Naive B cell (primary cell): ENCODE data around the gene EBLN2. TPM values are rescaled to one million over a fixed set of nuclear protein-coding genes. Genes with fewer than 3 reads are reported as not detected.
A peak's percentile ranks its signal among the peaks of the same experiment; 100 is the strongest.
"Not testable (repeated sequence)": the region's sequence is repeated elsewhere in the genome, so short reads cannot be mapped to it uniquely, and the experiment has no call there.

Experiments
- ATAC-seq, 2 donors: fragments of 150-1000 bp; cut with Tn5 transposase; 2 replicates each; pipeline ENCODE4 v1.10.0; 2021; ENCODE audit warnings: low read depth in 2 of 2, mild to moderate bottlenecking in 2 of 2, moderate library complexity in 2 of 2
- DNase-seq: peaks from one replicate; pipeline ENCODE4 v3.0.0; 2022
- H3K27ac Mint-ChIP-seq, 6 donors: one replicate each; pipeline ENCODE4 v1.8.0; 2020 to 2022; ENCODE audit warnings: mild to moderate bottlenecking in 6 of 6, mixed read lengths in 6 of 6, moderate library complexity in 5 of 6, inconsistent platforms in 2 of 6
- H3K27me3 Mint-ChIP-seq, 3 donors: one replicate each; pipeline ENCODE4 v1.8.0; 2021 to 2022; ENCODE audit warnings: mixed read lengths in 3 of 3, mild to moderate bottlenecking in 1 of 3
- H3K36me3 Mint-ChIP-seq, 2 donors: one replicate each; pipeline ENCODE4 v1.8.0; 2020 to 2022; ENCODE audit warnings: mixed read lengths in 2 of 2, inconsistent platforms in 1 of 2, mild to moderate bottlenecking in 1 of 2
- H3K4me1 Mint-ChIP-seq, 3 donors: one replicate each; pipeline ENCODE4 v1.8.0; 2020 to 2022; ENCODE audit warnings: mixed read lengths in 3 of 3, inconsistent platforms in 1 of 3, mild to moderate bottlenecking in 1 of 3, moderate library complexity in 1 of 3
- H3K4me3 Mint-ChIP-seq, 8 donors: one replicate each; pipeline ENCODE4 v1.8.0; 2020 to 2022; ENCODE audit warnings: mild to moderate bottlenecking in 8 of 8, mixed read lengths in 8 of 8, moderate library complexity in 8 of 8, inconsistent platforms in 2 of 8
- H3K9me3 Mint-ChIP-seq, 7 donors: one replicate each; pipeline ENCODE4 v1.8.0; 2020 to 2022; ENCODE audit warnings: mixed read lengths in 7 of 7, mild to moderate bottlenecking in 5 of 7, inconsistent platforms in 2 of 7, moderate library complexity in 1 of 7
- polyA plus RNA-seq, 6 donors: library from polyadenylated mRNA; unstranded; fragments of 300-500 nt; fragmentation: Illumina TruSeq; gene quantifications; one replicate each; pipeline ENCODE4 v1.2.3, GENCODE V29; 2021; ENCODE audit warnings: low read depth in 6 of 6

The EBLN2 gene
- polyA plus RNA-seq, 6 donors from 2014 or later, result 0.67 to 2.6 (median 1.1) TPM

- no peaks in the 10 kb centered on the region for H3K36me3 Mint-ChIP-seq
- no peaks in the 10 kb centered on the region for H3K9me3 Mint-ChIP-seq
- H3K4me1 Mint-ChIP-seq, result peaks cover 37 to 58% (median 52%) of the 10 kb centered on the region in 3 donors
- no peak overlapping the region for H3K4me3 Mint-ChIP-seq
- ATAC-seq (no peak), DNase-seq (no peak)
- no peaks in the 10 kb centered on the region for H3K27me3 Mint-ChIP-seq
- H3K27ac Mint-ChIP-seq, result peak overlapping the region in 3 of 6 donors; percentile 7 to 54 (median 43)
Observed at GRCh38 chr3:73041537-73041936, 19.9 kb upstream of the EBLN2 start.

GRCh38 chr3:73043414-73043813 lies 18.0 kb upstream of the EBLN2 start:
- Mint-ChIP-seq H3K27me3 (no peaks in the 10 kb centered on the region), H3K4me3 (no peak overlapping the region), H3K27ac (no peak overlapping the region), H3K4me1 (peaks cover 27 to 42% (median 37%) of the 10 kb centered on the region in 3 donors), H3K9me3 (no peaks in the 10 kb centered on the region), H3K36me3 (no peaks in the 10 kb centered on the region)
- ATAC-seq, result no peak
- DNase-seq, result no peak

- H3K27ac Mint-ChIP-seq, result peak overlapping the region in 1 of 6 donors; percentile 71
- DNase-seq (no peak), ATAC-seq (no peak)
- H3K4me1 Mint-ChIP-seq, result peaks cover 27 to 33% (median 29%) of the 10 kb centered on the region in 3 donors
- no peaks in the 10 kb centered on the region for H3K36me3 Mint-ChIP-seq
- no peaks in the 10 kb centered on the region for H3K27me3 Mint-ChIP-seq
- no peak overlapping the region for H3K4me3 Mint-ChIP-seq
- H3K9me3 Mint-ChIP-seq, result no peaks in the 10 kb centered on the region
Observed at GRCh38 chr3:73045391-73045790, 16.1 kb upstream of the EBLN2 start.

GRCh38 chr3:73046195-73046594 lies 15.3 kb upstream of the EBLN2 start:
- H3K27me3 Mint-ChIP-seq, result no peaks in the 10 kb centered on the region
- peaks cover 21 to 33% (median 24%) of the 10 kb centered on the region in 3 donors for H3K4me1 Mint-ChIP-seq
- H3K9me3 Mint-ChIP-seq, result no peaks in the 10 kb centered on the region
- no peaks in the 10 kb centered on the region for H3K36me3 Mint-ChIP-seq
- peak overlapping the region in 2 of 6 donors; percentile 13 to 76 for H3K27ac Mint-ChIP-seq
- ATAC-seq, result no peak
- DNase-seq, result no peak
- H3K4me3 Mint-ChIP-seq, result no peak overlapping the region

GRCh38 chr3:73049319-73049718 lies 12.1 kb upstream of the EBLN2 start:
- Mint-ChIP-seq H3K9me3 (no peaks in the 10 kb centered on the region), H3K4me1 (peaks cover 4 to 15% (median 13%) of the 10 kb centered on the region in 3 donors), H3K36me3 (no peaks in the 10 kb centered on the region), H3K27ac (peak overlapping the region in 1 of 6 donors; percentile 47), H3K27me3 (no peaks in the 10 kb centered on the region), H3K4me3 (no peak overlapping the region)
- DNase-seq, result no peak
- ATAC-seq, result no peak

- H3K4me1 Mint-ChIP-seq, result peaks cover 6 to 11% (median 8%) of the 10 kb centered on the region in 3 donors
- H3K27me3 Mint-ChIP-seq, result no peaks in the 10 kb centered on the region
- DNase-seq (no peak), ATAC-seq (no peak)
- no peaks in the 10 kb centered on the region for H3K36me3 Mint-ChIP-seq
- H3K4me3 Mint-ChIP-seq, result no peak overlapping the region
- H3K27ac Mint-ChIP-seq, result peak overlapping the region in 1 of 6 donors; percentile 54
- no peaks in the 10 kb centered on the region for H3K9me3 Mint-ChIP-seq
Observed at GRCh38 chr3:73052857-73053256, 8.6 kb upstream of the EBLN2 start.

GRCh38 chr3:73055583-73055982 lies 5.9 kb upstream of the EBLN2 start:
- Mint-ChIP-seq H3K9me3 (no peaks in the 10 kb centered on the region), H3K36me3 (no peaks in the 10 kb centered on the region), H3K27me3 (no peaks in the 10 kb centered on the region), H3K27ac (peak overlapping the region in 1 of 6 donors; percentile 56), H3K4me1 (peaks cover 6 to 11% (median 8%) of the 10 kb centered on the region in 3 donors), H3K4me3 (no peak overlapping the region)
- DNase-seq (no peak), ATAC-seq (no peak)

GRCh38 chr3:73056014-73056844 lies 5.2 kb upstream of the EBLN2 start:
- Mint-ChIP-seq H3K36me3 (no peaks in the 10 kb centered on the region), H3K4me3 (no peak overlapping the region), H3K4me1 (peaks cover 6 to 11% (median 8%) of the 10 kb centered on the region in 3 donors), H3K27ac (no peak overlapping the region), H3K27me3 (no peaks in the 10 kb centered on the region), H3K9me3 (no peaks in the 10 kb centered on the region)
- DNase-seq, result peak; percentile 17
- ATAC-seq, result no peak

GRCh38 chr3:73056845-73057150 lies 4.7 kb upstream of the EBLN2 start:
- H3K4me1 Mint-ChIP-seq, result peaks cover 6 to 11% (median 7%) of the 10 kb centered on the region in 3 donors
- peaks cover 0 to 2% of the 10 kb centered on the region in 2 donors for H3K36me3 Mint-ChIP-seq
- no peak overlapping the region for H3K4me3 Mint-ChIP-seq
- ATAC-seq, result no peak
- no peaks in the 10 kb centered on the region for H3K27me3 Mint-ChIP-seq
- H3K9me3 Mint-ChIP-seq, result no peaks in the 10 kb centered on the region
- peak overlapping the region in 1 of 6 donors; percentile 78 for H3K27ac Mint-ChIP-seq
- no peak for DNase-seq

GRCh38 chr3:73060302-73060723 lies 1.1 kb upstream of the EBLN2 start:
- no peaks in the 10 kb centered on the region for H3K9me3 Mint-ChIP-seq
- no peaks in the 10 kb centered on the region for H3K27me3 Mint-ChIP-seq
- ATAC-seq, result no peak
- no peak overlapping the region for H3K27ac Mint-ChIP-seq
- H3K36me3 Mint-ChIP-seq, result peaks cover 0 to 23% of the 10 kb centered on the region in 2 donors
- H3K4me3 Mint-ChIP-seq, result no peak overlapping the region
- DNase-seq, result no peak
- H3K4me1 Mint-ChIP-seq, result peaks cover under 1 to 11% (median 6%) of the 10 kb centered on the region in 3 donors

- not testable (repeated sequence) for H3K9me3 Mint-ChIP-seq, ATAC-seq, H3K4me3 Mint-ChIP-seq, H3K27me3 Mint-ChIP-seq, H3K27ac Mint-ChIP-seq, DNase-seq, H3K4me1 Mint-ChIP-seq
- H3K36me3 Mint-ChIP-seq, result peaks cover 0 to 23% of the 10 kb centered on the region in 2 donors
Observed at GRCh38 chr3:73066243-73066642, 4.8 kb downstream of the EBLN2 start.

GRCh38 chr3:73068419-73068818 lies 7.0 kb downstream of the EBLN2 start:
- no peak overlapping the region for H3K27ac Mint-ChIP-seq
- no peaks in the 10 kb centered on the region for H3K4me1 Mint-ChIP-seq
- no peak for ATAC-seq
- no peaks in the 10 kb centered on the region for H3K9me3 Mint-ChIP-seq
- H3K36me3 Mint-ChIP-seq, result peaks cover 0 to 9% of the 10 kb centered on the region in 2 donors
- H3K4me3 Mint-ChIP-seq, result no peak overlapping the region
- H3K27me3 Mint-ChIP-seq, result no peaks in the 10 kb centered on the region
- no peak for DNase-seq

- DNase-seq, result no peak
- no peak for ATAC-seq
- H3K4me3 Mint-ChIP-seq, result no peak overlapping the region
- H3K9me3 Mint-ChIP-seq, result no peaks in the 10 kb centered on the region
- H3K4me1 Mint-ChIP-seq, result no peaks in the 10 kb centered on the region
- H3K36me3 Mint-ChIP-seq, result peaks cover 0 to 8% of the 10 kb centered on the region in 2 donors
- no peak overlapping the region for H3K27ac Mint-ChIP-seq
- no peaks in the 10 kb centered on the region for H3K27me3 Mint-ChIP-seq
Observed at GRCh38 chr3:73069187-73069586, 7.7 kb downstream of the EBLN2 start.

GRCh38 chr3:73069775-73070444 lies 8.5 kb downstream of the EBLN2 start:
- Mint-ChIP-seq H3K4me3 (no peak overlapping the region), H3K4me1 (no peaks in the 10 kb centered on the region), H3K27me3 (no peaks in the 10 kb centered on the region), H3K9me3 (no peaks in the 10 kb centered on the region), H3K36me3 (peaks cover 0 to under 1% of the 10 kb centered on the region in 2 donors), H3K27ac (no peak overlapping the region)
- DNase-seq (no peak), ATAC-seq (no peak)
